ENCODE results near the gene NEUROG2.

Gene NEUROG2

GRCh38 chr4:112521123-112522023 lies 5.4 kb upstream of the NEUROG2 start:
- no peak for DNase-seq (ENCODE audit: low read depth in 2 of 2)

GRCh38 chr4:112520598-112521122 lies 4.7 kb upstream of the NEUROG2 start:
- no peak for DNase-seq (ENCODE audit: low read depth in 2 of 2)

- no peak for DNase-seq (ENCODE audit: low read depth in 2 of 2)
These were observed 4.0 kb upstream of the NEUROG2 start for GRCh38 chr4:112519689-112520597.

GRCh38 chr4:112518675-112519074 lies 2.7 kb upstream of the NEUROG2 start:
- DNase-seq (ENCODE audit: low read depth in 2 of 2), result no peak

GRCh38 chr4:112517911-112518310 lies 1.9 kb upstream of the NEUROG2 start:
- DNase-seq (ENCODE audit: low read depth in 2 of 2), result no peak

GRCh38 chr4:112517067-112517634 lies 1.2 kb upstream of the NEUROG2 start:
- DNase-seq (ENCODE audit: low read depth in 2 of 2), result no peak

GRCh38 chr4:112516471-112517066 lies 589 bp upstream of the NEUROG2 start:
- no peak for DNase-seq (ENCODE audit: low read depth in 2 of 2)

- DNase-seq (ENCODE audit: low read depth in 2 of 2), result no peak
These were observed 548 bp downstream of the NEUROG2 start for GRCh38 chr4:112515198-112516065.

- no peak for DNase-seq (ENCODE audit: low read depth in 2 of 2)
These were observed 1.3 kb downstream of the NEUROG2 start for GRCh38 chr4:112514647-112515197.

GRCh38 chr4:112513971-112514646 lies 1.9 kb downstream of the NEUROG2 start:
- no peak for DNase-seq (ENCODE audit: low read depth in 2 of 2)

- no peak for DNase-seq (ENCODE audit: low read depth in 2 of 2)
These were observed 4.2 kb downstream of the NEUROG2 start for GRCh38 chr4:112511803-112512118.

- DNase-seq (ENCODE audit: low read depth in 2 of 2), result no peak
These were observed 4.7 kb downstream of the NEUROG2 start for GRCh38 chr4:112511093-112511802.

- DNase-seq (ENCODE audit: low read depth in 2 of 2), result no peak
These were observed 5.5 kb downstream of the NEUROG2 start for GRCh38 chr4:112510291-112511092.

GRCh38 chr4:112509243-112510141 lies 6.5 kb downstream of the NEUROG2 start:
- no peak for DNase-seq (ENCODE audit: low read depth in 2 of 2)

GRCh38 chr4:112508356-112508755 lies 7.6 kb downstream of the NEUROG2 start:
- DNase-seq (ENCODE audit: low read depth in 2 of 2), result no peak

GRCh38 chr4:112504807-112505206 lies 11.2 kb downstream of the NEUROG2 start:
- no peak for DNase-seq (ENCODE audit: low read depth in 2 of 2)

- DNase-seq (ENCODE audit: low read depth in 2 of 2), result no peak
These were observed 13.1 kb downstream of the NEUROG2 start for GRCh38 chr4:112502871-112503270.

Data from stimulated activated CD8-positive, alpha-beta memory T cell treated with anti-CD3 and anti-CD28 coated beads, Interleukin-7, amount 100 ng/mL, for 4 hours (primary cell).